Forelimb muscle (tissue), 1 donor: ENCODE measurements around the gene CD101. TPM values are rescaled to one million over a fixed set of nuclear protein-coding genes. Genes with fewer than 3 reads are reported as not detected.
"Not testable (repeated sequence)": the region's sequence is repeated elsewhere in the genome, so short reads cannot be mapped to it uniquely, and the experiment has no call there.

Experiments
- DNase-seq: peaks from one replicate; pipeline ENCODE4 v3.0.0-alpha.2; 2013; ENCODE audit warnings: low read depth
- polyA plus RNA-seq: library from polyadenylated mRNA; unstranded; fragments of 120-200 nt; gene quantifications from one replicate; pipeline ENCODE4 v1.2.1, GENCODE V29; 2013; ENCODE audit not compliant: insufficient read length

CD101 gene, protein sequence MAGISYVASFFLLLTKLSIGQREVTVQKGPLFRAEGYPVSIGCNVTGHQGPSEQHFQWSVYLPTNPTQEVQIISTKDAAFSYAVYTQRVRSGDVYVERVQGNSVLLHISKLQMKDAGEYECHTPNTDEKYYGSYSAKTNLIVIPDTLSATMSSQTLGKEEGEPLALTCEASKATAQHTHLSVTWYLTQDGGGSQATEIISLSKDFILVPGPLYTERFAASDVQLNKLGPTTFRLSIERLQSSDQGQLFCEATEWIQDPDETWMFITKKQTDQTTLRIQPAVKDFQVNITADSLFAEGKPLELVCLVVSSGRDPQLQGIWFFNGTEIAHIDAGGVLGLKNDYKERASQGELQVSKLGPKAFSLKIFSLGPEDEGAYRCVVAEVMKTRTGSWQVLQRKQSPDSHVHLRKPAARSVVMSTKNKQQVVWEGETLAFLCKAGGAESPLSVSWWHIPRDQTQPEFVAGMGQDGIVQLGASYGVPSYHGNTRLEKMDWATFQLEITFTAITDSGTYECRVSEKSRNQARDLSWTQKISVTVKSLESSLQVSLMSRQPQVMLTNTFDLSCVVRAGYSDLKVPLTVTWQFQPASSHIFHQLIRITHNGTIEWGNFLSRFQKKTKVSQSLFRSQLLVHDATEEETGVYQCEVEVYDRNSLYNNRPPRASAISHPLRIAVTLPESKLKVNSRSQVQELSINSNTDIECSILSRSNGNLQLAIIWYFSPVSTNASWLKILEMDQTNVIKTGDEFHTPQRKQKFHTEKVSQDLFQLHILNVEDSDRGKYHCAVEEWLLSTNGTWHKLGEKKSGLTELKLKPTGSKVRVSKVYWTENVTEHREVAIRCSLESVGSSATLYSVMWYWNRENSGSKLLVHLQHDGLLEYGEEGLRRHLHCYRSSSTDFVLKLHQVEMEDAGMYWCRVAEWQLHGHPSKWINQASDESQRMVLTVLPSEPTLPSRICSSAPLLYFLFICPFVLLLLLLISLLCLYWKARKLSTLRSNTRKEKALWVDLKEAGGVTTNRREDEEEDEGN
- polyA plus RNA-seq = 4.3 TPM

DNA sequence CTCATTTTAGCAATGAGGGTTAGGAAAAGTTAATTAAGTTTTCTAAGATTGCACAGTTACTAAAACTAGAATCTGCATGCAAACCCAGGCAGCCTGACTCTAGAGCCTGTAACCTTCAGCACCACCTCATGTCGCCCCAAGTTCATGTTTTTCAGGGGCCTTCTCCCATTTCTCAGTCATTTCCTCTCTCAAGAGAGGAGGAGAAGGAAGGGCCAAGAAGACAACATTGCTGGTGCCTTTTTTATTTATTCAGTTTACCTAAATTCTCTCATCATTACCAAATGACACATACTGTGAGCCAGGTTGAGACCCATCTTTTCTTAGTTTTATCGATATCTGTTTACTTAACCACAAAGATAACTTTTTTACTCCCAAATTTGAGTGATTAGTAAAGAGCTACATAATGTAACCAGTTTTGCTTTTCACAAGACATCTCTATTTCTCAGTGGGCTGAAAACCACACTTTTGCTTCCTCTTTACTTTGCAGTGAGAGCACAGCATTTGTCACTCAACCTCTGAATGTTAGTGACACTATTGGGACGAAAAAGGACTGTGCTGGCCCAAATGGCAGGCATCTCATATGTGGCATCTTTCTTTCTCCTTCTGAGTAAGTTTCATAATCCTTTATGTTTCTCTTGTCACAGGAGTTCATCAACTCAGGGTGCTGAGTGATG lies at the start of gene CD101:
TSS of gene CD101 (plus strand) at position 507 of the 674 bp plus-strand sequence. CDS start at position 565, 58 bp downstream.
- no peak for DNase-seq

DNA sequence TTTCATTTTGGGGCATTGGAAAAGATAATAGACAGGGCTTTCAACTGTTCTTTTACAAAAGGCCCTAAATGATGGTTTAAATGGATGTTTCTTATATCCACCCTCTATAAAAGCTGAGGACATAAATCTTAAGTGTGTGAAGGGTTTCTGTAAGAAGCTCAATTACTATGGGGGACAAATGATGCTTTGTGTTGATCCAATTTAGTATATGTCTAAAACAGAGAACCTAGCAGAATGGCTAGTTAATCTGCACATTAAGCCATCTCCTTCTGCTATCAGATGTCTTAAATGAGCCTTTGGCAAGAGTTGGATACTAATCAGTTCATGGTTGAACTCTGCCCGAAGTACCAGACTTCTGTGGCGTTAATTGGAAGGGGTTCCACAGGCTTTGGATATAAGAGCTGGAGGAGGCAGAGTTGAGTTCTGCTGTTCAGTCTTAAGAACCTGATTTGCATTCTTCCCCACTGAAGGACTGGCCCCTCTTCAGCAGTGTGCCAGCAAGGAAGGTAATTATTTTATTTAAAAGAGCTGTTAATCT lies 48.8 kb upstream of the CD101 start:
- DNase-seq = no peak

DNA sequence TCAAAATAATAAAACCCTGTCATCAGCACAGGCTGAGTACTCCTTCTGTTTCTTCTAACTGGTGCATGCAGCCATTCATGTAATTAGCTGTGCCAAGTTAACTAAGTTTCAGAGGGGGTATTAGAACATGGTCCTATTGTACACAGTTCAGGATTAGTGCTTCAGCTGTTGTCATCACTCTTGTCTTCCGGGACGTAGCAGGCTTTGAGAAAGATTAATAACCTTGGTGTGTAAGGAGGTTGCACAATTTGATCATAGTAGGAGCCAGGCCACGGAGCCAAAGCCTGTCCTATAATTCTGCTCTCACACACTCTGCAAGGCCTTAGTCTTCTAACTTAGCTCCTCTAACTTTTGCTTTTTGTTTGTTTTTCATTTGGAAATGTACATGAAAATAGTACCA lies 47.1 kb upstream of the CD101 start:
- no peak for DNase-seq

DNA sequence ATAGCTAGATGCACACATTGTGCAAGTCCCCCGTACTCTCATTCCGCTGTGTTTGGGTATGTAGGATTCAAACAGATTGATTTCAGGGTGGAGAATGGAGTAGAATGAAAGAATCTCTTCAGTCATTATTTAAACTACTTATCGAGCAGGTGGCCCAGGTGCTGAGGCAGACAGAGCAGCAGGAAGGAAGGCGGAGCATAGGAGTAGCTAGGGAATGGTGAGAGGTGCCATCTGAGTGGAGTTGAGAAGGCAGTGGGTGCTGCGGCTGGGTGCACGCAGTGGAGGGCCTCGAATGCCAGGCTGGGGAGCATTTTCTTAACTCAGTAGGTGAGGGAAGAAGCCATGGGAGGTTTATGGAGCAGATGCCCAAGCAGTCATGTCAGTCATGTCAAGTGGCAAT lies 45.2 kb upstream of the CD101 start:
- DNase-seq = no peak

DNA sequence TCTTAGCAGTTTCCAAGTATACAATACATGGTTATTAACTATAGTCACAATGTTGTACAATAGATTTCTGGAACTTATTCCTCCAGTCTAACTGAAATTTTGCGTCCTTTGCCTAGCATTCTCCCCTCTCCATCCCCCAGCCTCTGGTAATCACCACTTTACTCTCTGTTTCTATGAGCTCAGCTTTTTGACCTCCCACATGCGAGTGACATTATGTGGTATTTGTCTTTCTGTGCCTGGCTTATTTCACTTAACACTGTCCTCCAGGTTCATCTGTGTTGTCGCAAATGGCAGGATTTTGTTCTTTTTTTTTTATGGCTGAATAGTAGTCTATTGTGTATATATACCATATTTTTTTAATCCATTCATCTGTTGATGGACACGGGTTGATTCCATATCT lies 43.9 kb upstream of the CD101 start:
- DNase-seq = no peak

DNA sequence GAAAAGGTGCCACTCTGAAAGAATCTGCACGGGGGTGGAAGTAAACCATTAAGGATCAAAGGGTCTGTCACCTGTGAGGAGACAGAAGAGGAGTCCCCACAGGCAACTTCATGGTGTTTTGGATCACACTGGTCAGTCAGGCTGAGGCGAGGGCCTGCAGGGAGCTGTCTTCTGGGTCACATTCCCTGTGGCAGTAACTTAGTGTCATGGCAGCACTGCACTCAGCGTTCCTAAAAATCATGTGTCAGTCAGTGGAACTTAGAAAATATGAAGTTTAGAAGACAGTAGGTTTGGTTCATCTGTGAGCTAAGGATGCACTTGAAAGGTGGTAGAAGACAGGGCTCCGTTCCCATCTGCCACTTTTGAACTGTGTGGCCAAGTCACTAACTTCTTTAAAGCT lies 43.5 kb upstream of the CD101 start:
- DNase-seq = no peak

DNA sequence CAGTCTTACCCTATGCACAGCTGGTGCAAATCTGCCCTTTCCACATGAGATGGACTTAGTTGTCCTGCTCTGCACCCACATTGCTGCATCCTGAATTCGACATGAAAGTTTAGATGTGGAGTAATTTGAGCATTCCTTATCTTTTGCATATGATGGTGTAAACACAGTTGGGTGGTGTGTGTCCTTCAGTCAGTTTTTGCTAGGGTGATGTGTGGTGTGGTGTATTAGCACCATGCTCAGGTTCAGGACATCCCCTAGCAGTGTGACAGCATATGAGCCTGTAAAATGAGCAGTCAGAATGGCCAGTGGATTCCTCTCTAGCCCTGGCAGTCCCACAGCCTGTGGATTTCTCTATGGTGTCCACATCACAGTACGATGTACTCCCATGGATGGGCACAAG lies 42.6 kb upstream of the CD101 start:
- no peak for DNase-seq

DNA sequence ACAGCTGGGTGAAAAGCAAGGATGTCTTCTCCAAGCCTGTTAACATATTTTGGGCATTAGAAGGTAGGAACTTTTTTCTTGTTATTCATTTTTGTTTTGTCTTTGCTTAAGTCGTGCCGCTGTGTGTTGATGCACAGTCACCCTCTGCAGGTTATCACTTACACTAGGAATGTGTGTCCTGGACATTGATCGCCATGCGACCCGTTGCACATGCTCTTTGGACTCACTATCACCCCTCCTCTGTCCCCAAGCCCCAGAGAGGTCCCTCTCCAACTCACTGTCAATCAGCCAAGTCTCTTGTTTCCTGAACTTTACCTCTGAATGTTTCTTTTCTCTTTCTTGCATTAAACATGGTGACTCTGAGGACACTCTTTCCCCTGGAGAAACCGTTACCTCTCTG lies 40.0 kb upstream of the CD101 start:
- no peak for DNase-seq

DNA sequence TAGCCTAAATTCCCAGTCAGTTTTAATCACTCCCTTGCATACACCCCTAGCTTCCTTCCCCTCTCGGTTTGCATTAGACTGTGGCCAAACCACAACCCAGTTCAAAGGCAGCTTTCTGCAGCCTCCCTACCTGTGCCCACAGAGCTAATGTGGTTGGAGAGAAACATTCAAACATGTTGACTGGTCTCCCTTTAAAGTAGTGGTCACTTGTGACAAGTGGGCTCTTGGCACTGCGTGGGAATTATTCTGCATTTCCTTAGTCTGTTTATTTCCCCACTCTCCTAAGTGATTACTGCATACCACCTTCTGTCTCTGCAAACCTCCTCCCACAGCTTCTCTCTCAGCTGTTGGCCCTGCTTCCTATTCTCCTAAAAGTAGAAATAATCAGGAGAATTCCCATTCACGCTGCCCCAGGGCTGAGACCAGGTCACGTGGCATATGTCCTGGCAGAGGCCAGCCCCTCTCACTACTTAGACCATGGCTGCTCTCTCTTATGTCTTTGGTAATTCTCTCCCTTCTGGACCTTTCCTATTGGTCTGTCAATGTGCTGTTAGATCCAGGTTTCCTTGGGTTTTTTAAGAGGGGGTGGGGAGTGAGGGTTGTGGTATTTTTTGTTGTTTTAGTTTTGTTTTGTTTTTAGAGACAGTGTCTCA lies 38.4 kb upstream of the CD101 start:
- no peak for DNase-seq

DNA sequence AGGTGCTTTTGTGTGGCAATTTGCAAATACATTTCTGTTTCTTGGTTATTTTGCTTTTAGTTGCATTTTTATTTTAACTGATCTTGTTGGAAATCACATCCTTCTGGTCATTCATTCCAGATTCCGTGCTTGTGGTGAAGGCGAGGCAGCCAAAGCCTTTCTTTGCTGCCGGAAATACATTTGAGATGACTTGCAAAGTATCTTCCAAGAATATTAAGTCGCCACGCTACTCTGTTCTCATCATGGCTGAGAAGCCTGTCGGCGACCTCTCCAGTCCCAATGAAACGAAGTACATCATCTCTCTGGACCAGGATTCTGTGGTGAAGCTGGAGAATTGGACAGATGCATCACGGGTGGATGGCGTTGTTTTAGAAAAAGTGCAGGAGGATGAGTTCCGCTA lies 34.8 kb upstream of the CD101 start:
- no peak for DNase-seq

DNA sequence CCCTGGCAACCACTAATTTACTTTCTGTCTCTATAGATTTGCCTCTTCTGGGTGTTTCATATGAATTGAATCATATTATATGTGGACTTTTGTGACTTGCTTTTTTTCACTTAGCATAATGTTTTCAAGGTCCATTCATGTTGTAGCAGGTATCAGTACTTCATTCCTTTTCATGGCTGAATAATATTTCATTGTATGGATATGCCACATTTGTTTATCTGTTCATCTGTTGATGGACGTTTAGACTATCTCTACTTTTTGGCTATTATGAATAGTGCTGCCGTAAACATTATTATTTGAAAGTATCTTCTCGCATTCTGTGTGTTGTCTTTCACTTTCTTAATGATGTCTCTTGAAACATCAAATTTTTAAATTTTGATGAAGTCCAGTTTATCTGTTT lies 32.8 kb upstream of the CD101 start:
- DNase-seq = no peak

DNA sequence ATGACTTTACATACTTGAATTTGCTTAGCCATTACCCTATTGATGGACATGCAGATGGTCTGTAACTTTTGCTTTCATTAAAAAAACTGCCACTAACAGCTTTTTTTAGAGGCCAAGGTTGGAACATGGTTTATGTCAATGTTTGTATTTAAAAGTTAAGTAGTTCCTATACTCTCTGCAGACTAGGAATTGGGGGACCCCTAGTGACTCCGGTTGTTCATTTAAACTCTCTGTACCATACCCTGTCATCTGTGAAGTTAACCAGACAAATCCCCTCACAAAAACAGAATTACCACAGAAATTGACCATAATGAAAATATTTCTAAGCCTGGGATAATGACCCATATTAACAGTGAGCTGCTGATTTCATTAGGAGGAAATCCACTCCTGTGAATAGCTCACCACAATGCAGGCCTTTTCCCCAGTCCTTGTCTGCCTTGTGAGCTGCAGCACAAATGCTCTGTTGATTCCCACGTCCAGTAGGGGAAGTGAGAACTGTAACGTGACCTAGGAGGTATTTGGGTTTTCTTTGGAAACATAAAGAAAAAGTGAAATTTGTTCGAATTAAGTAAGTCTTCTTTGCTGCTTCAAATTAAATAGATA lies 30.2 kb upstream of the CD101 start:
- DNase-seq = no peak

DNA sequence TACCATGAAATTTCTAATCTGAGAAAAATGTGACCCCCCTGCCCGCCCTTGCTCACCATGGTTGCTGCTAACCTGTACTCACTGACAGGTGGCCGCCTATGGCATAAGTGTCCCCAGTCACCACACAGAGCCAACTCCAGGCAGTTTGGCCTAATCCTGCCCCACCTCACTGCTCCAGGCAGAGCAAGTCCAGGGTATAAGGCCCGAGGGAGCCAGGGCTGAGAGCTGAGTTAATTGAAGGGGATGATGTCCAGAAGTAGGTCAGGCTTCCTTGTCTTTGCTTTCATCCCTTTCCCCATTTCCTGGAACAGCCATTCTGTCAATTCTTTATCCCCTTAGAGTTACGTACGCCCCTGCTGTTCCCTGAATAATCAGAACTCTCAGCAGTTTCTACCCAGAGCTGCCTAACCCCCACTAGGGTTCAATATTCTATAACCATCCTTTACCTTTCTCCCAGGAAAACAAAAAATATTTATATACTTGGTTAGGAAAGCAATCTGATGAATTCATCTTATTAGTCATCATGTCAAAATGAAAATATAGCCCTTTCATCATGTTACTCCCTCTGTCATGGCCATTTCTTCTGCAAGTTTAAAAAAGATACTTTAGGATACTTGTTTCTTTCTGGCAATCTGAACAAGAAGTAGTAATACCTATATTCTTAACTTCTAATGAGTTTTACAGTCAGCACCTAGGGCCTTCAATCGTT lies 29.4 kb upstream of the CD101 start:
- DNase-seq = no peak

DNA sequence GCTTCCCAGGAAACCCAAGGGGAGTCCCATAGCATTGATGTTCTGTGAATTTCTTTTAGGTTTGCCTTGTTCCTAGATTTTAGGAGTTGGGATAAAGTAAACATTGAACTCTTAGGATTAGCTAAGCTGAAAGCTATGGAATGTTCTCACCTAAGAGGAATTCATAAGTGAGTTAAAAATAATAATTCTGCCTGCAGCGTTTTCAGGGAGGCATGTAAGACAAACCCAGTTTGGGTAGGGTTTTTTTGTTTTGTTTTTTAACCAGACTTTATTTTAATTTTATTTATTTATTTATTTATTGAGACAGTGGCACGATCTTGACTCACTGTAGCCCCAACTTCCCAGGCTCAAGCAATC lies 28.9 kb upstream of the CD101 start:
- no peak for DNase-seq

DNA sequence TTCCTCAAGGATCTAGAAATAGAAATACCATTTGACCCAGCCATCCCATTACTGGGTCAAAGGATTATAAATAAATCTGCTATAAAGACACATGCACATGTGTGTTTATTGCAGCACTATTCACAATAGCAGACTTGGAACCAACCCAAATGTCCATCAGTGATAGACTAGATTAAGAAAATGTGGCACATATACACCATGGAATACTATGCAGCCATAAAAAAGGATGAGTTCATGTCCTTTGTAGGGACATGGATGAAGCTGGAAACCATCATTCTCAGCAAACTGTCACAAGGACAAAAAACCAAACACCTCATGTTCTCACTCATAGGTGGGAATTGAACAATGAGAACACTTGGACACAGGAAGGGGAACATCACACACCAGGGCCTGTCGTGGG lies 21.3 kb upstream of the CD101 start:
- not testable (repeated sequence) for DNase-seq

DNA sequence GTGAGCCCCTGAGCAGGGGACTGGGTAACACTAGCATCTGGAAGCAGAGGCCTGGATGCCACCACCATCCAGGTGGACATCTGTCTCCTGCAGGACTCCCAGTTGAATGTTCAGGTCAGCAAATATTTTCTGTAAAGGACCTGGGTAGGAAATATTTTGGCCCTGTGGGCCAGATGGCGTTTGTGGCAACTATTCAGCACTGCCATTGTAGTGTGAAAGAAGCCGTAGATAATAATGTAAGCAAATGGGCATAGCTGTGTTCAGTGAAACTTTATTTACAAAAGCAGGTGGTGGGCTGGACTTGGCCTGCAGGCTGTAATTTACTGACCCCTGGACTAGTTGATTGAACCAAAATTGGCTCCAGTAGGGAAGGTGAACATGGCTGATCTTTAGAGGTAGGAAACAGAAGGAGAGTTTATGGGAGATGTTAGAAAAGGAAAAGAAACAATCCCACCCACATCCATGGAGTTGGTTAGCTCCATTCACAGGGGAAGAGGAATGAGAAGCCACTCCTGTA lies 20.0 kb upstream of the CD101 start:
- DNase-seq = no peak

DNA sequence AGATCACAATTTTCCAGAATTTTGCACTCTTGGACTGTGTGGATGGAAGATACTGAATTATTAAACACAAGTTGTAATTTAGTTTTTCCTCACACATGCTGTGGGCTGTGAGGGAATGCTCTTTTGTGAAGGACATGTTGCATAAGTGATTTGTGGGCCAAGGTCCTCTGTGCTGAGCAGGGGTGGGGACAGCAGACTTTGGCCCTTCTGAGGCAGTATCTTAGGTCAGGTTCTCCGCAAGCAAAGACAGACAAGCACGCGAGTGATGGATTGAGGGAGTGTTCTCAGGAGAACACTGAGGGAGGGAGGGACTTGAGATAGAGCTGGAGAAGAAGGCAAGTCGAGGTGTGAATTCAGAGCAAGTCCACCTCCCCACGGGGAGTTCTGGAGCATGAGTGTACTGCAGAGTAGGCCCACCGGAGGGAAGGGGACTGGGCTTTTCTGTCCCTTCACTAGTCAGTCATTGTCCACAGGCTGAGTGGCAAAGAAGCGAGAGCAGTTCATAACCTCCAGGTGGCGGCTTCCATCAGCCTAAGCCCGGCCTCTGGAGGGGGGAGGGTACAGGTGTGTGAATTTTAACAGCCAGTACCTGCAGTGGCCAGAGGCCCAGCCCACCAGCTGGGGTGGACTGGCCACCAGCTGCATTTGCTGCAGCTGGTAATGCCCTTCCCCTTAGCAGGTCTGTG lies 19.1 kb upstream of the CD101 start:
- DNase-seq = no peak

DNA sequence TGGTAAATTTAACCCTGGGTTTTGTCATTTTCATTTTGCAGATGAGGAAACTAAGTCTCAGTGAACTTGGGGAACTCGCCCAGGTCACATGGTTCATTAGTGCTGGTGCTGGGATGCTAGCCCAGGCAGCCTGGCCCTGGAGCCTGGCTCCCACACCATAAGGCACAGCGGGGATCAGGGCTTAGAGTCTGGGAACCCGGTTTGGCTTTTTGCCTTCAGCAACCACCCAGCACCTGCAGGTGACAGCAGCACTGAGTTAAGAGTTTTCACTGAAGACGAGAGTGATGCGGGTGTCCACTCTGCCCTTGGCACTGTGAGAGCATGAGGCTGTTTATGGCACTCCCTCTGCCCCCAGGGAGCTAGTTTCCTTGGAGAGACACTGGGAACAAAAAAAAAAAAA lies 18.4 kb upstream of the CD101 start:
- DNase-seq = no peak

DNA sequence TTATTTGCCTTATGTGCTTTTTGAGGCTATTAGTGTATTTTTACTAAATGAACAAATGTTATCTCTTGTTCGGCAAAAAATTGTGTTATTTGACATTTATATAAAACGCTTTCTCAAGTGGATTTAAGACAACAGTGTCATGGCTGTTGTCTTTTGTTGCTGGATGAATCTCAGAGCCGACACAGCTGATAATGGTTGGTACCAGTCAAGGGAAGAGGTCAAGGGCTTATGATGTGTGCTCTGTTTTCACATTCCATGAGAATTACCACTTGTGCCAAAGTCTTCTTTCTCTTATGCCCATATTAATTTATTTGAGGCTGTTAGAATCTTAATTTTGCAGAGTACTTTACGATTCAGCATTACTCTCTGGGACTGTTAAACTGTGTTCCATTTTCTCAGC lies 17.9 kb upstream of the CD101 start:
- DNase-seq = no peak
